K562 (cell line): ENCODE data around the gene XBP1. TPM values are rescaled to one million over a fixed set of nuclear protein-coding genes. Genes with fewer than 3 reads are reported as not detected.

Experiments used
- BRD9 ChIP-seq: fragments of 450-650 bp; IDR thresholded peaks from 2 replicates; pipeline ENCODE4 v1.6.1; 2018; ENCODE audit warnings: low read depth; ENCODE audit not compliant: partially characterized antibody
- HIVEP1 ChIP-seq: fragments of 250-450 bp; sonication (Bioruptor Pico); IDR thresholded peaks from 2 replicates; pipeline ENCODE4 v1.4.0; 2020; ENCODE audit warnings: mild to moderate bottlenecking
- MLLT1 ChIP-seq, 2 experiments: fragments of 450-650 bp; IDR thresholded peaks; 2 replicates each; pipeline ENCODE4 v1.6.1; 2016
- NR0B1 ChIP-seq: fragments of 450-650 bp; IDR thresholded peaks from one replicate; pipeline ENCODE4 v1.6.1; 2018; ENCODE audit warnings: mild to moderate bottlenecking, moderate library complexity; ENCODE audit not compliant: partially characterized antibody
- POLR3G ChIP-seq: IDR thresholded peaks from 2 replicates; pipeline ENCODE4 v1.6.1; 2011; ENCODE audit not compliant: insufficient read length, insufficient replicate concordance; ENCODE audit errors: extremely low read depth
- ZBTB12 ChIP-seq: fragments of 250-450 bp; sonication (Bioruptor Pico); IDR thresholded peaks from 2 replicates; pipeline ENCODE4 v1.4.0; 2020
- ZNF175 ChIP-seq: fragments of 200-800 bp; sonication (Bioruptor generic); IDR thresholded peaks from 2 replicates; pipeline ENCODE4 v1.6.1; 2016; ENCODE audit warnings: low read depth, mild to moderate bottlenecking, missing genetic modification characterization, missing compliant biosample characterization
- ZNF282 ChIP-seq: sonication (generic); formaldehyde crosslinking; IDR thresholded peaks from 2 replicates; pipeline ENCODE4 v1.8.1; 2023; ENCODE audit warnings: missing genetic modification reagents
- polyA plus RNA-seq, 8 experiments: library from polyadenylated mRNA; depleted of rRNA in 4 of 8; stranded (reverse) in 5 of 8; unstranded in 3 of 8; fragments of >200 nt; fragmentation: Nextera tagmentation in 2 of 8; fragmentation: Illumina TruSeq in 1 of 8; extraction: Ambion mirVana in 2 of 8; extraction: Trizol in 1 of 8; gene quantifications; 2 replicates each; pipeline versions ENCODE4 v1.2.1 to v1.2.3, GENCODE V29; 2011 to 2014; ENCODE audit warnings: inconsistent platforms in 1 of 8, missing spikeins in 1 of 8
- total RNA-seq, 7 experiments: library from RNA; depleted of rRNA in 6 of 7; stranded (reverse); fragments of >200 nt in 6 of 7; fragmentation: Illumina TruSeq in 2 of 7; extraction: Trizol in 2 of 7; gene quantifications; 2 replicates each; pipeline versions ENCODE4 v1.2.1 to v1.2.3, GENCODE V29; 2011 to 2021; ENCODE audit warnings: low replicate concordance in 1 of 7

Gene XBP1
- total and polyA plus RNA-seq, 9 of the 15 experiments (the other 6 are each of a cell fraction or from before 2014, with no cell fraction given) = 25.0 to 218 (median 94.6) TPM

- TF ChIP-seq NR0B1 (no peak), POLR3G (no peak), ZNF175 (CRISPR knock-in tag) (no peak), BRD9 (no peak), ZNF282 (CRISPR knock-in tag) (no peak), MLLT1 (IDR thresholded peaks at IDR 0.05) (no peak), ZBTB12 (peak; percentile 45; the same call in 1 of the 2 replicates), HIVEP1 (no peak)
Measured at GRCh38 chr22:28772633-28773460, 27.5 kb downstream of the XBP1 start, which contains the start of gene CCDC117 (continued).
